OCI-LY3 (cell line): ENCODE results near the gene OPCML.

Experiments used
- CTCF ChIP-seq: fragments of 200-600, 300-600 bp; sonication (generic); IDR thresholded peaks from 2 replicates; pipeline ENCODE4 v1.5.1; 2014; ENCODE audit warnings: antibody characterized with exemption, low read length, low read depth
- EZH2phosphoT487 ChIP-seq: fragments of 200-600 bp; shearing (Covaris generic); IDR thresholded peaks from 2 replicates; pipeline ENCODE4 v1.6.1; 2018; ENCODE audit warnings: antibody characterized with exemption, mixed run types, low read depth

- TF ChIP-seq CTCF (no peak), EZH2phosphoT487 (no peak)
Measured at GRCh38 chr11:133107763-133108162, 424.5 kb downstream of the OPCML start.
